ENCODE measurements around the gene PTPRK.

PTPRK gene

DNA sequence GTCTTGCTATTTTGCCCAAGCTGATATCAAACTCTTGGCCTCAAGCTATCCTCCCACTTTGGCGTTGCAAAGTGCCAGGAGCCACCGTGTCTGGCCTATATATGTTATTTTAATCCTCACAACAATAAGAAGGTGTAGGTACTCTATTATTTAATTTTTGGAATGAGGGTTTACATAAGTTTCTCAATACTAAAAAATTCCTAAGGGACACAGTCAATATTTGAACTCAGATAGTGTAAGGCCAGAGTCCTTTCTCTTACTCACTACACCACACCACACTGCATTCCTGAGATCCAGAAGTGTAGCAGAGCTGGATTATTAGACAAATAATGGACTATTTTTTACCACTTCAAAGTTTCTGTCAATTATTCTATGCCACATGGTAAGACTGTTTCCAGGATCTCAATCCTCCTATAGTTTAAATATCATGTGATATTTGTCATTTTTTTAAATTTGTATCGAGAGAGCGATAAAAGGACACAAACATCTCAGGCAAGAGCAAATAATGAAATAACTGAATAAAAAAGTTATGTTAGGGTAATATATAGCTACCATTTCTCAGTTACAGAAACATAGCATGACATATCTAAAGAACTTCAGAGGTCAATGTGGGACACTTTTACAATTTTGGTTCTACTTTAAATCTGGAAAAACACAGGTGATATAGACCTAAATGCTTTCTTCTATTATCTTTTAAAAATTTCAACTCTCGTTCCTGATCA, 457.4 kb downstream of the PTPRK start:
- no peak for DNase-seq

DNA sequence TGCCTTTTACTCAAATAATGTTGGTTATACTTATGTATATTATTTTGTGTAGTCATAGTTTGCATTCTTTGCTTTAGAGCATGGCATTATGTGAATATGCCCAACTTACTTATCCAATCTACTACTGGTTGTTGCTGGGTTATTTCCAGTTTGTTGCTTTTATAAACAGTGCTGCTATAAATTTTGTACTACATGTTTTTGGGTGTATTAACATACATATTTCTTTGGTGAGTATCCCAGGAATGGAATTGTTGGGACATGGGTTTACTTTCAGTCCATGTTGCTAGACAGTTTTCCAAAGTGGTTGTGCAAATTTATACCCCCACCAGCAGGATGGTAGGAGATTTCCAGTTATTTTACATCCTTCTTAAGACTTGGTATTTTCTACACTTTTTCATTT, 462.5 kb downstream of the PTPRK start:
- no peak for DNase-seq

DNA sequence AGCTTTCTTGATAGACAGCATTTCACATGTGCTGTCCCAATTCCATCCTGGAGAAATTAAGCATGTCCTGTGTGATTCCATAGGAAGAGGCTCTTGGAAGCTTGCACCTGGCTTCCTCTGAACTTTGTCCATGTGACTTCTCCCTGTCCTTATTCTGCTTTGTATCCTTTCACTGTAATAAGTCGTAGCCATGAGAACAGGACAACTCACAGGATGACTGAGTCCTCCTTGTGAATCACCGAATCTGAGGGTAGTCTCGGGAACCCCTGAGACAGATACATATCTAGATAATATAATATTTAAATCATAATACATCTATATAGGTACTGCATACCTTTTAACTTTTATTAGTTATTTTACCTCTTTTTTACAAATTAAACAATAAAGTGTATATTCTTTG, 462.9 kb downstream of the PTPRK start:
- no peak for DNase-seq

DNA sequence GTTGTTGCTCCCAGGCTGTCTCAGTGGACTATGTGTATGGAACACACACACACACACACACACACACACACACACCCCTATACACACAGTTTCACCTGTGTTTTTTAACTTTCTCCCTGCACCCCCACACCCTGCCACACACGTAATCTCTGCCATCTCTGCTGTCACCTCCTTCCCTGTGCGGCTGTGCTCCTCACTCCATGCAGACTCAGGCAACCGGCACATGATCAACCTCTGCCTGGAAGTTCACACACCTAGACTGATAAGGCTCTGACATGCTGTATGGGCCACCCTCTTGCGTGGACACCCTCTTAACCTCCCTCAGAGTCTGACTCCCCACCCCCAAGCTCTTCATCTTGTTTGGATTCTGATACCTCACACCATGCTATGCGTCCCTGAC, 467.3 kb downstream of the PTPRK start:
- DNase-seq = no peak

DNA sequence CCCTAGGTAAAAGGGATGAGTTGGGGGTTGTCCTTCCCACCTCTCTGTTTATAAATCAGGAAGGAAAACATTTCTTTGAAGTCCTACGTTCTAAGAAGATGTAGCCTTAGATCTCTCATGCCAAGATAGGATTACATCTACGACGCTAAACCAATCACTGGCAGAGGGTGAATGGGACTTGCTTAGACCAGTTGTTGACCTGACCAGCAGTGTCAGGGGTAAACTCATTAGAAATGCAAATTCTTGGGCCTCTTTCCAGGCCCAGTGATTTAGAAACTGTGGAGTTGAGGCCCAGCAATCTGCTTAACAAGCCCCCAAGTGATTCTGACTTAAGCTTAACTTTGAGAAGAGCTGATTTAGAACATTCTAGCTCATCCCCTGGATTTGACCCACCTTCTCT, 472.4 kb downstream of the PTPRK start:
- no peak for DNase-seq

DNA sequence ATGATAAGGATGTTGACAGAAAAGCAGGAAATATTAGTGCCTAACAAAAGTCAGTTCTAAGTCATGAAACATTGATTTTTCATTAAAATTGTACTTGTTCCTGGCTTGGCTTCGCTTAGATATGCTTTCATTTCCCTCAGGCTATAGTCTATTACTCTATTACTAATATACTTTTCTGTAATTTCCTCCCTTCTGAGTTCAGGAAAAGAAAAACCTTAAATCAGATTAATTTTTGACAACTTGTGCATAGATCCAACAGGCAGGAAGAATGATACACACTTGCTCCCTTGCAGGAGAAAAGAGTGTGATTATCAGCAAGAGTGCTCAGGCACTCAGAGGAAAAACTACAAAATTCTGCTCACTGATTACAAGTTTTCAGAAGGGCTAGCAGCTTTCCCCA, 474.4 kb downstream of the PTPRK start:
- DNase-seq = no peak

DNA sequence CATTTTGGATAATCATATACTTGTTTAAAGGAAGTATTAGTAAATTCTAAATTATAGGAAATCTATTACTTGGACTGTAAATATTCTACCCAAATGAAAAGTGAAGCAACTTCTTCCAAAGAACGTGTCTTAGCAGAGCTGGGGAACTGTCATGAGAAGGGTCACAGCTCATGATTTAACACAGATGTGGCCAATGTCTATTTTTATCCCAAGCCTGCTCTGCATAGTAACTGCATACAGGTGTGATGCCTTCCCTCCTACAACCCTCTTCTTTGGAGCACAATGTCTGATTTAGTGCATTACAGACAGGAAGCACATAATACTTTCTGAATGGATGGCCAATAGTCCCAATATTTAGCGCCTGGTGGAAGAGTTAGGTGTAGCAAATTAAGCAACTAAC, 480.9 kb downstream of the PTPRK start:
- DNase-seq = no peak

DNA sequence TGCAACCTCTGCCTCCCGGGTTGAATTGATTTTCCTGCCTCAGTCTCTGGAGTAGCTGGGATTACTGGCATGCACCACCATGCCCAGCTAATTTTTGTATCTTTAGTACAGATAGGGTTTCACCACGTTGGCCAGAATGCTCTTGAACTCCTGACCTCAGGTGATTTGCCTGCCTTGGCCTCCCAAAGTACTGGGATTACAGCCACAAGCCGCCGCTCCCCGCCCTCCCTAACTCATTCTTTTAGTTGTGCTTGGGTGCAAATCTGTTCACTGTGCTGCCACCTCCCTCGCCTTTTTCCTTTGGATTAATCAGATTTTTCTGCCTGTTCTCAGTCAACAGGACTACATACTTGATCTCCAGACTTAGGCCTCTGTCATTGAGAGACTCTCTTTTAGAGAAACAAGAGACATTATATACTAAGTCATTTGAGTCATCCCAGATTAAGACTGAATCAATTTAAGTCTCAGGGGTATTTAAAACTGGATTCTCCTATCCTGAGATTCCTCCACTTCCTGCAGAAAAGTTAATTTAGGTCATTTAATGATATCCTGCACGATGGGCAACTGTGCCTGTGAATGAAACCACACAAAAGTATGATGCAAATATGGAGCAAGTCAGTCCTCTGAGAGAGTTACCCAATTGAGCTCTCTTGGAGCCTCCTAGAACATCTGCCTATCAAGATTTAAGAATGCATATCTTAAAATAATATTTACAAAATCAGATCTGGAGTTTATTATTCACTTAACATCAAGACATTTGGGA, 483.4 kb downstream of the PTPRK start:
- no peak for DNase-seq

DNA sequence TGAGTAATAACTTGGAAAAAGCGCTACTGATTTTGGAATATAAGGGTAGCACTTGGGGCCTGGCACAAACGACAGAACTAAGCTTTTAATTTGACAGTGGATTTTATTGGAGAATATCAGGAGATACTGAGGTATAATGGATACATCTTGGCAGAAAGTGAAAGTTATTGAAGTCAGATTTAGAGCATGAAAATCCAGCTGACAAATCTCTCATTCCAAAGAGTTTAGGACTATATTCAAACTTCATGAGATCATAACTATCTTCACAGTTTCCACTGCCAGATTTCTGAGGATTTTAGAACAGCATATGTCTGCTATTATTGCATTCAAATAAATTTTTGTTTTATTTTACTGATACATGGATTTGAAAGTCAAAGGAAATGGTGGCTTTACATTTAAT, 487.2 kb downstream of the PTPRK start:
- DNase-seq = no peak

DNA sequence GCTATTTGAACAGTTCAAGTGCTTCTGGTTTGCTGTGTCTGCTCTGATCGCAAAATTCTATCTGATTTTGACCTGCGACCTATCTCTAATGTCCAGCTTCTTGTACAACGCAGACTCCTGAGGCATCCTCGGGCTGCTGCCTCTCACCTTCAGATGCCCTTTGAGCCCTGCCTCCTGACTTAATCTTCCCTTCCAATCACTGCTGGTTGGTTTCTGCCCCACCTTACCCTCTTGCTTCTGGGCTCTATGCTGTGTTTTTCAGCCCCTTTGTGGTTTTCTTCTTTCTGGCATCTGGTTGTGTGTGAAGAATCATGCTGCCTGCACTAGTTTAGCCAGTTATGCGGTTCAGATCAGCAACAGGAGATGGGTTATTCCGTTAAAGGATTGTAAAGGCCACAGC, 488.4 kb downstream of the PTPRK start:
- DNase-seq = no peak

DNA sequence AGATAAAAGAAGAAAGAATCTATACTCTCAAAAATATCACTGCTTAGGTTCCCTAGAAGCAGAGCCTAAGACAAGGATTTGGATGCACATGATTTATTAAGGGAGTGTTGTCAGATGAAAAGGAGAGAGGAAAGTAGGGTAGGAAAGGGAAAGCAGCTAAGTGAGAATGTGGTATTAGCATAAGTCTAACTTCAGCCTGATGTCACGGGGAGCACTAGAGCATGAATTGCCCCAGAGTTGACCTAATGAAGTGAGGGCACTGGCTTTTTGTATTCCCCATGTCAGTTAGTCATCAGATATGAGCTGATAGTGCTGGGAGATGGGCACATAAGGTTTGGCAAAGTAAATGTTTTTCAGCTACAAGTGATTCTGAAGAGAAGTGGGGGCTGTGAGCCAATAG, 490.6 kb downstream of the PTPRK start:
- DNase-seq = no peak

DNA sequence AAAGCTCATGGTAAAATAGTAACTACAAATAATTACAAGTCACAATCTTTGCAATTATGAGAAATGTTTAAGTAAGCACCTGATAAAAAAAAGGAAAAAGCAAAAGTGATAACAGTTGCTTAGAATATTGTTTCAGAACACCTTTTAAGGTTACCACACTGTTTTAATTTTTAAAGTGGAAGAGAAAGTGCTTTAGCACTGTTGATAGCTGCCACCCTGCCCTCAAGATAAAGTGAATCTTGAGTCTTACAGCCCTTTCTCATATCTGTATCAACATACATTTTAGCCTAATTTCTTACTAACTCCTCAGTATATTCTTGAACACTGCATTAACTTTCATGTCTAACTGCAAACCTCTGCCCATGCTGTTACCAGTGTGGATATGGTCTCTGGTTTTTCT, 492.2 kb downstream of the PTPRK start:
- no peak for DNase-seq

DNA sequence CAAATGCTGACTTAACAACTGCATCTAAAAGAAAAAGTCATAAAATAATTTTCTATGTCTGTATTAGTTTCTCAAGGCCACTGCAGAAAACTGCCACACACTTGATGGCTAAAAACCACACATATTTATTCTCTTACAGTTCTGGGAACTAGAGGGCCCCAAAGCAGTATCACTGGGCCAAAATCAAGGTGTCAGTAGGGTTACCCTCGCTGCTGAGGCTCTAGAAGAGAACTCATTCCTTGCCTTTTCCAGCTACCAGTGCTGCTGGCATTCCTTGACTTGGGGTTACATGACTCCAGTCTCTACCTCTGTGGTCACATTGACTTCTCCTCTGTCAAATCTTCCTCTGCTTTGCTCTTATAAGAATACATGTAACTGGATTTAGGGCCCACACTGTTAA, 494.9 kb downstream of the PTPRK start:
- DNase-seq = no peak

DNA sequence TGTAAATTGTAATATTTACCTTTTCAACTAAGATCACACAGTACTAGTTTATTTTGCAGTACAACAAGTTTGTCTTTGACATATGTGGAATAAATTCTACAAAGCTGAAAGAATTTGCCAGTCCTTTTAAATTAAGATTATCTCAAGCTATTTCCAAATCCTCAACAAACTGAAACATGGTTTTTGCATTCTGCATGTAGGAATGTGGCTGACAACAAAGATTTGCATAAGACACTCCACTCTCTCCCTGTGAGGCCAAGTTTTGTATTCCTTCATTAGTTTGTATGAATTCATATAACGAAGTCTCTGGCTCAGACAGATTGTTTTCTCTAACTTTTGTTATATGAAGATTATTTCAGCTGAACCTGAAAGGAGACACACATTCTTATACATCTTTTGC, 495.4 kb downstream of the PTPRK start:
- DNase-seq = no peak

DNA sequence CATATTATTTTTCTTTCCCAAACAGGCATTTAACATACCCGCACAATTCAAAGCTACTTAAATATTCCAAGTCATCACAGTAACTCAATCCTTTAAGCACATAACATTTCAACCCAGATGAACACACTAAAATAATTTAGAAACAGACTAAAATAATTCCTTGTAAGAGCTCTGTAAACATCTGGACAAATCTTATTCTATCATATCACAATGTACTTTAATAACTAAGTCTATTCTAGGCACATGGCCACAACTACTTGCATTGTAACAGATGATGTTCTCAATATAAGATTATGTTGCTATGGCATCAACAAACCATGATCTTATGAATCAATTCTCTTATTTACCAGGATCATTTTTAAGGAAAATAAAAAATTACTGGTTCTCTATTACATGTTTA, 496.4 kb downstream of the PTPRK start:
- no peak for DNase-seq

DNA sequence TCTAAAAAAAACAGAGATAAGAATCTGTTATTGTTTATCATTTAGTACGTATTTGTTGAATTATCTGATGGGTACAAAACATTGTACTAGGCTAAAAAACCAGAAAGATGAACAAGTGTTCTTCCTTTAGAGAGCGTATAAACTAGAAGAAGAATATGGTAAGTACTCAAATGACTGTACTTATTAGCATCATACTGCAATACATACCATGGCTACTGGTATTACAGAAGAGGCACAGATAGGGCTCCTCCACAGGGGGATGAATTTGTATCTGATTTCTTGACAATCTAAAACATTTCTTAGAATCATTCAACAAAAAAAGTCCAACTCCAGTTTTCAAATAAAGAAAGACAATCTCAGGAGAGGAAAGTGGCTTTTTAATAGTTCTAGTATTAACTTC, 501.6 kb downstream of the PTPRK start:
- DNase-seq = no peak

DNA sequence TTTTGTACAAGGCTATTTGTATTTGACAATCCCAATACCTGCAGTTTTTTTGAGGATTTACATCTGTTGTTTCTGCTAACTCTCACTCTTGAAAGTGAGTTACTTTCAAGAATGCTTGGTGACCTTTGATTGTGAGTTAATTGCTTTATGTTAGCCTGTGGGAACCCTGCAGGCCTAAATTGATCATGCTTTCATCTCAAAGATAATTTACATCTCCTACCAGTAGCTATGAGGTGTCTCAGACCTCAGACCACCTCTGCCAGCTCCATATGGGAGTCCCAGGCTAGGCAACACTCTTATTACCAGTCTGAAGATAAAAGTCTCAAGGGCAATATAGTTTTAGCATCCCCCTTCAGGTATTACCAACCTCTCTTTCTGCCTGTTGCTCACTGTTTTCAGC, 503.1 kb downstream of the PTPRK start:
- DNase-seq = no peak

DNA sequence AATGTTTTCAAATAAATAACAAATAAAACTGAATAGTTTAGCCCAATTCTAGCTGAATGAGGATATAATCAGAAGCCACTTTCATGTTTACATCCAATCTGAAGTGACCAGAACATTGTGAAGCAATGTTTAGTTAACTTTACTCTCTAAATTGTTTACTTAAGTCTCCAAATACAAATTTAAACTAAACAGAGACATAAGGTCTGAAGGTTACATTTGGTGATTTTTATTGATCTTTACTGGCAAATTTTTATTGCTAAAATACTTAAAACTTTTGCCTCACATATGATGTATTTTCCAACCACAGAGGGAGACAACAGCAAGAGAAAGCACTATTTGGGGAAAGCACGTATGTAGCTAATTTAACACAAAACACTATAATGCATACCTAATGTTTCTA, 512.7 kb downstream of the PTPRK start:
- DNase-seq = no peak

DNA sequence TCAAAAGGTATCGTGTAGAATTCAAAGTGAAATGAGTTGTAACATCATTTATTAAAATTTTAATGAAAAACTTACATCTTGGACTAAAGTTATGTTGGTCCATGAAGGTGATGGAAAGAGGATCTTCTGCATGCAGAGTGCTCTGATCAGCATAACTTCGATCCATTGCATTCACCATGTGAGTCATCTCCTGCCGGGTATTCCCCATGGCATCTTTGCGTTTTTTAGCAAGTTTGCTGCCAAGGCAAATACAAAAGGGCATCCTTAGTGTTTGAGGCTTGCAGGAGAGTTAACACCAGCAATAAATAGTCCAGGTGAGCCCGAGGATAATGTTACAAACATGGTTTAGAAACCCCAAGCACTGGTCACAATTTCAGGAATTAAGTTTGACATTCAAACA, 515.4 kb downstream of the PTPRK start:
- DNase-seq = no peak

DNA sequence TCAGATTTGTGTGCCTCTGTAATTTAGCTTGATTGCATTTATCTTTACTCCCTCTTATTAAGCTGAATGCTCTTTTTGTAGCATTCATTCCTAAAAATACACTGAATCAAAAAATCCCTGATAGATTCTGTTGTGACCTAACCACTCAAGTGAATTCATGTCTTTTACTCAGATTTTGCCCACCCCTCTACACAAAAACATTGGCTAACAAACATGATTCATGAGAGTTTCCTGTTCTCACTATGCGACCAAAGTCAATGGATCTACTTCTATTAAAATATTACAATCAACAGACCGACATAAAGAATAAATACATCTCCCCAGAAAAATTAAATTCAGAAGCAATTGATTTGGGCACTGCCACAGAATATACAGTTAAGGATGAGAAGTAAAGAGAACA, 520.0 kb downstream of the PTPRK start:
- no peak for DNase-seq

DNA sequence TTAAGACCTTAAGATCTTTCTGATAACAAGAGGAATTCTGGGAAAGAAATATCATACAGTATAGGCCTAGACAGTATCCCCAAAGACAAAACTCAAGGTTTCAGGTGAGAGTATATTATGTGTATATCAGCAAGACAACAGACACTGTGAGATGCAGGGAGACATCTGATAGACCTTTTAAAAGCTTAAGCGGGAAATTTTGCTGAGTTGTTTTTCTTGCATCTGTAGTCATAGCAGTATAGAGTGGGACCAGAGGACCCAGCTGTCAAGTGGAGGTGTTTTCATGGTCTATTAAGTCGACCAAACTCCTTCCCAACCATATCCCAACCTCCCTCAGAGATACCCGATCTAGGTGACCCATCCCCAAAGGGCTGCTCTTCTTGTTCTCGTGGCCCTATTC, 521.4 kb downstream of the PTPRK start:
- DNase-seq = no peak

DNA sequence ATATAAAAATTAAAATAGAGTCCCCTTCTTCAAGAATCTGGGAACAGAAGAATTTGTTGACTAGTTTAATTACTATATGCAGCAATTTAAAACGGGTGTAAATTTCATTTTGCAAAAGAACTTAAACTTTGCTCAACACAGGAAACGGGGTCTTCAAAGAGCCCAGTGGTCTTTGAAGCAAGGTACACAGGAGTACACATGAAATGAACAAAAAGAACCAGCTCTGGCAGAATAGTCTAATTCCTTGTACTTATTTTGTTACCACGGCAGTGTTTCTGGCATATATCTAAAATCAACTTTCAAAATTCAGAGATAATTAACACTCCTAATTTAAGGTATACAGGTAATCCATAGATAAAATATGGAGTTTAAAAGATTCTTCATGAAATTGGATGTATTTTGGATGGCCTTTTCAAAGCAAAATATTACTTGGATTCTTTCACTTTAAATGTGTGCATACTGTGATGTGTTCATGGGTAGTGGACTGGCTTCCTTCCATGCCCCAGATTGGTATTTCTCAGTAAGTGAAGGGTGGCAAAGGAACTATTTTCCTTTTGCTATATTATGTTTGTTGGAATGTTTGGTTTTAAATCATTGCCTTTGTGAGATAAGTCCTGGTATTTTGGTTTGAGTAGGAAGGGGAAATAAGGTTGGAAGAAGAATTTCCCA, 522.8 kb downstream of the PTPRK start:
- DNase-seq = no peak

DNA sequence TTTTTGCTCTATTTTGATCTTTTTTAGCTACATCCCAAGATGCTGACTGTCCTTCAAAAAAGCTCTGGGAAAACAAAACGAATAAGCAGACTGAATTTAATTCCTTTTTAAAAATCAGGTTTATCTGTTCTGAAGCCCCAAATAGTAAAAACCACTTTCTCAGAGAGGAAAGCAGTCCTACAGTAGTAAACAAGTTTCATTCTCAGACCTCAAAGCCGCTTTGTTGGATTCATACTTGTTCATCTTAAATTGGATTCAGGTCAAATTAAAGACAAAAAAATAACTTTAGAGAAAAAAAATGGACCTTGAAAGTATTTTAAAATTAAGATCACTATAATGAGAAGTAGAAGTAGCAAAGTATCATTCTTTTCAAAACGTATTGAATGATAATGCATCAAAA, 523.5 kb downstream of the PTPRK start:
- no peak for DNase-seq

DNA sequence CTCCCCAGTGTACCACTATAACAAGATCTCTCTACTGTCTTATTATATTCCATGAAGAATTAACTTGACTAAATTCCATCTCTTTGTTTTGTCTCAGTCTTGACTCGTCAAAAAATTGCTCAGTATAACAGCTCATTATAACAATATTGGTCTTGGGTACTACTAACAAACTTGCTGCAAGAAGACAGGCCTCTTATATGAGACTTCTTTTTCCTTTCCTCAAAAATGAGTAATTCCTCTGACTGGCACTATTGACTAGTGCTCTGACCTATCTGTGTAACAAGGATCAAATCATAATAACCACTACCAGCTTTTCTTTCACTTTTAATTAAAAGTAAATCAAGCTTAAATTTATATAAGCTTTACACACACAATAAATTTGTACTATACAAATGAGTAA, 528.3 kb downstream of the PTPRK start:
- DNase-seq = no peak
